Progenitor cell of endocrine pancreas (in vitro differentiated cells): ENCODE measurements around the gene SP4. TPM values are rescaled to one million over a fixed set of nuclear protein-coding genes. Genes with fewer than 3 reads are reported as not detected.
A peak's percentile ranks its signal among the peaks of the same experiment; 100 is the strongest.

Experiments
- DNase-seq: peaks from one replicate; pipeline ENCODE4 v3.0.0; 2021; ENCODE audit warnings: low spot score; ENCODE audit not compliant: unreplicated experiment
- H3K27ac Mint-ChIP-seq: 2 replicates; pipeline ENCODE4 v1.8.0; 2021; ENCODE audit warnings: mild to moderate bottlenecking, moderate library complexity, mixed read lengths
- H3K27me3 Mint-ChIP-seq: 2 replicates; pipeline ENCODE4 v1.8.0; 2021; ENCODE audit warnings: mixed read lengths
- H3K36me3 Mint-ChIP-seq: 2 replicates; pipeline ENCODE4 v1.8.0; 2022; ENCODE audit warnings: mixed read lengths; ENCODE audit not compliant: insufficient read depth
- H3K4me1 Mint-ChIP-seq: 2 replicates; pipeline ENCODE4 v1.8.0; 2021; ENCODE audit warnings: low read depth, mixed read lengths
- H3K4me3 Mint-ChIP-seq: 2 replicates; pipeline ENCODE4 v1.8.0; 2021; ENCODE audit warnings: low read depth, mild to moderate bottlenecking, moderate library complexity, mixed read lengths
- H3K9me3 Mint-ChIP-seq: 2 replicates; pipeline ENCODE4 v1.8.0; 2021; ENCODE audit warnings: low read depth, mixed read lengths
- CTCF ChIP-seq: fragments of 200-600 bp; sonication (generic); IDR thresholded peaks from one replicate; pipeline ENCODE4 v1.5.0; 2021; ENCODE audit warnings: antibody characterized with exemption, mild to moderate bottlenecking; ENCODE audit not compliant: unreplicated experiment
- long read RNA-seq: library from polyadenylated mRNA; unstranded; transcript quantifications from one replicate; pipeline ENCODE4 v2.0.0, GENCODE V29; 2020
- total RNA-seq: library from RNA; stranded (reverse); gene quantifications from 2 replicates; pipeline ENCODE4 v1.2.1, GENCODE V29; 2021

SP4 gene
- 19.2 and 19.8 TPM in 2 replicates for total RNA-seq
- long read RNA-seq, full-length matches to known transcripts: 4 of 12 reads
- long read RNA-seq, partial matches to known transcripts: 3 of 12 reads
- long read RNA-seq, other reads (novel, unspliced or antisense): 5 of 12 reads

- H3K4me1 Mint-ChIP-seq: peaks cover 36% of the 10 kb centered on the region
- peak within 1 kb of the TSS; percentile 100 for H3K27ac Mint-ChIP-seq
- DNase-seq: peak; percentile 95
- no peaks in the 10 kb centered on the region for H3K36me3 Mint-ChIP-seq
- TF ChIP-seq CTCF: no peak
- H3K27me3 Mint-ChIP-seq: no peaks in the 10 kb centered on the region
- peak within 1 kb of the TSS; percentile 99 for H3K4me3 Mint-ChIP-seq
- H3K9me3 Mint-ChIP-seq: no peaks in the 10 kb centered on the region
These were observed at the start of gene SP4 for GRCh38 chr7:21427871-21428658. Gene SP4 (plus strand): TSS chr7:21428083. CDS start chr7:21428252, 169 bp downstream.

- no peak for DNase-seq
- Mint-ChIP-seq H3K27me3 (no peaks in the 10 kb centered on the region), H3K4me3 (no peak overlapping the region), H3K9me3 (no peaks in the 10 kb centered on the region), H3K27ac (no peak overlapping the region), H3K36me3 (no peaks in the 10 kb centered on the region), H3K4me1 (peaks cover 5% of the 10 kb centered on the region)
- TF ChIP-seq CTCF: no peak
These were observed 44.4 kb upstream of the SP4 start for GRCh38 chr7:21383227-21384220.

GRCh38 chr7:21393937-21394336 is 33.9 kb upstream of the SP4 start:
- Mint-ChIP-seq H3K9me3 (no peaks in the 10 kb centered on the region), H3K4me1 (peaks cover 9% of the 10 kb centered on the region), H3K36me3 (no peaks in the 10 kb centered on the region), H3K4me3 (no peak overlapping the region), H3K27ac (peak overlapping the region; percentile 20), H3K27me3 (no peaks in the 10 kb centered on the region)
- no peak for TF ChIP-seq CTCF
- no peak for DNase-seq

- Mint-ChIP-seq H3K9me3 (peaks cover 12% of the 10 kb centered on the region), H3K4me3 (no peak overlapping the region), H3K36me3 (no peaks in the 10 kb centered on the region), H3K27me3 (no peaks in the 10 kb centered on the region), H3K4me1 (no peaks in the 10 kb centered on the region), H3K27ac (no peak overlapping the region)
- no peak for DNase-seq
- TF ChIP-seq CTCF: no peak
These were observed 25.9 kb upstream of the SP4 start for GRCh38 chr7:21401944-21402343.
